Tongue (tissue), 2 donors: ENCODE data around the gene DSCAML1. TPM values are rescaled to one million over a fixed set of nuclear protein-coding genes. Genes with fewer than 3 reads are reported as not detected.

Experiments used
- DNase-seq: peaks from one replicate; pipeline ENCODE4 v3.0.0-alpha.2; 2015
- total RNA-seq: library from RNA; depleted of rRNA; stranded (reverse); fragments of >200 nt; gene quantifications from one replicate; pipeline ENCODE4 v1.2.3, GENCODE V29; 2014

DSCAML1 gene
- total RNA-seq, 1 donor from 2014 or later: 0.31 TPM

DNA sequence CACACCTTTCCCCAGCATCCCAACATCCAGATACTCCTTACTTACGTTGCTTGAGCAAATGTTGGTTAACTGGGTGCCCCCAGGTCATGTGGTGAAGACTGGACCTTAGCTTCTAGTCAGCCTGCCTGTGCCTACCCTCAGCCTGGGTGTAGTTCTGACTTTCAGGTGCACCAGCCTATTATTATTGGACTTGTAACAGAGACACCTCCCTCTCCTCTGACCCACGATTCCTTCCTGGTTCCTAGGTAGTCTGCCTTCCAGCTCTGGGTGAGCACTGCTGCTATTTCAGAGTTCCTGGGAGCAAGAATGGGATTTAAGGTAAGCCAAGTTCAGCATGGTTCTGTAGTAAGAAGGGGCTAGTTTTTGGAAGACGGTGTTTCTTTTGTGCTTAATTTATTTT is 138.2 kb downstream of the DSCAML1 start:
- DNase-seq: no peak

DNA sequence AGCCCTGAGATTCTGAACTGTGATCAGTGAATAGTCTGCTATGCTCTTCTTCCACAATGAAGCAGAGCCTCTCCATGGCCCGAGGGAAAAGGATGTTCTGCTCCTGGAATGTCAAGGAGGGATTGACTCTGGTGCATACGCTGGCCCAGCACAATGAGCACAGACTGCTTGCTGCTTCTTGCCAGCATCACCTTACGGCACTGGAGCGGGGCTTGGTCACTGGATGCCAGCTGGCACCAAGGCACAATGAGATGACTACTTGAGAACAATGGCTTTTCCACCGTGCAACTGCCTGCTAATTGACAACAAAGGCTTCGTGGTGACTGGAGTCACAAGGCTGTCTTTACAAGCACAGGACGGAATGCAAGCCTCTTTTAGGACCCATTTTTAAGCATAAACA is 139.2 kb downstream of the DSCAML1 start:
- DNase-seq: no peak

- peak; percentile 87 for DNase-seq
Observed at GRCh38 chr11:117654281-117655255, 142.4 kb downstream of the DSCAML1 start.

DNA sequence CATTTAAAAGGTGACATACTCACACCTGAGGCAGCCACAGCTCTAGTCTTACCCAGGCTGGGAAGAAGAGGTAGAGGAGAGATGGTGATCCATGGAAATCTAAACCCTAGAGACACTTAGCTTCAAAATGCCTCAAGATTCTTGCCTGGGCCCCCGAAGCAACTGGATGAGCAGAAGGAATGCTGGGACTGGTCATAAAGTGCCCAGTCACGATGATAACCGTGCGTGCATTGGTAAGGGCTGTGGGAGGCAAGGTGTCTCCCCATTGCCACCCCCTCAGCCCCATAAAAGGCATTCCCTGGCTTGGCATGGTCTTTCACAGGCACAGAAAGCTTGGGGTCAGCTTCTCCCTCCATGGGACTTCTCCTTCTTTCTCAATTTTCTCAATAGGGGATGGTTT is 144.5 kb downstream of the DSCAML1 start:
- DNase-seq: no peak

GRCh38 chr11:117649296-117650055 is 147.5 kb downstream of the DSCAML1 start:
- DNase-seq: no peak

DNA sequence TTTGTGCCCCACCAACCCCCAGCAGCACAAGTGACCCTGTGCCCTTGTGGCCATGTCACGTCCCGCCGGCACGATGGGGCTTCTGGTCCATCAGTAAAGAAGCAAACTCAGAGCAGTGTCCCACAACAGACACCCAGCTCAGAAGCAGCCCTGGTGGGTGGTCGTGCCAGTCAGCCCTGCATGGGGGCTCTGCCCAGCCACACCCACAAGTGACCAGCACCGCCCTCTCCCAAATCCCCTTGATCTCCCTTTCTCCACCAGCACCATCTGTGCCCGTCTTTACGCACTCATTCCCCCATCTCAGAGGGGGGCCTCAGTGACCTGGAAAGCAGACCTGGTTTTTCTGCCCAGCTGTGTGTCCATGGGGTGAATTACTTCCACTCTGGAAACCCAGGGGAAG is 149.1 kb downstream of the DSCAML1 start:
- no peak for DNase-seq

DNA sequence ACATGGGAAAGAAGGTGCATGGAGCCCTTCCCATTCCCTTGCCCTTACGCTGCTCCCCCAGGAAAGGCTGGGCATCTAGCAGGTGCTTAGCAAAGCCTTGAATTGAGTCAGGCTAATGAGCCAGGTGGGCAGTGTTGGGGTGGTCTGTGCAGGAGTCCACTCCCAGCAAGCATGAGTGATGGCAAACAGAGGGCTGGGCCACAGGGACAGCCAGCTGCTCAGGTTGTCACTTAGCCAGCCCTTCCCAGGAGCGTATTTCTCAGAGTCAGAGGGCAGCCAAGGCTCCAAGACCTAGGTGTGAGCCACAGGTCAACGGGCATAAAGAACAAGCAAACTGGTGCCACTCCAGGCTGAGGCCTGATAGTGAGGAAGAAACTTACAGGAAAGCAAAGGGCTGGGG is 149.8 kb downstream of the DSCAML1 start:
- DNase-seq: peak; percentile 41

- DNase-seq: peak; percentile 76
Observed at GRCh38 chr11:117646411-117646810, 150.6 kb downstream of the DSCAML1 start.

DNA sequence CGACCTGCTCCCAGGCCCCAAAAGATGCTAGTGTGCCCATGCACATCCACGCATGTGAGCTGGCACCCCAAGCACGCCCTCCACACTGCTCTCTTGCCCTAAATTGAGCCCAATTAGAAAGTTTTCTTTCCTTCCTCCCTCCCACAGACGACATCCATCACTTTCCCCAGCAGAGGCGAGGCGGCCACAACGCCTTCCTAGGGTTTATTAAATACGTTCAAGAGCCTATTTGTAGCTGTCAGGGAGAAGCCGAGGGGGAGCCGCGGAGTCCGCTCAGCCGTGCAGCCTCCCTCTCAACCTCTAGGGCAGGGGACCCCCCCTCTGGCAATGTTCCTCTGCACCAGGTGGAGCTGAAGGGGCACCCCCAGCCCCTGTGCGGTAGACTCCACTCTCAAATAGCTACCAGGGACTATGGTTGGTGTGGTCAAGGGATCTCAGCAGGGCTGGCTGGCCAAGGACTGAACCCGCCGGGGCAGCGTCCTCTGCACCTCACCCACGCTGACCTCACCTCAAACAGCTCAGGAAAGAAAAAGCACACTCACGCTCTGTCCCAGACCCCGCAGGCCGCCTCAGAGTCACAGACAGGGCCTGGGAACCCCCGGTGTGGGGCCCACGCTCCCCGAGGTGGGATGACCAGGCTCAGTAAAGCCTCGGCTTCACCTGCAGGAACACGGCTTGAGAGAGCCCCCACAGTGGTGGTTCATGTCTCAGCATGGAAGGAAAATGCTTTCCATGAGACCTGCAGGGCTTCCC is 152.4 kb downstream of the DSCAML1 start:
- DNase-seq: no peak

GRCh38 chr11:117643606-117644300 is 153.3 kb downstream of the DSCAML1 start:
- peak; percentile 23 for DNase-seq

DNA sequence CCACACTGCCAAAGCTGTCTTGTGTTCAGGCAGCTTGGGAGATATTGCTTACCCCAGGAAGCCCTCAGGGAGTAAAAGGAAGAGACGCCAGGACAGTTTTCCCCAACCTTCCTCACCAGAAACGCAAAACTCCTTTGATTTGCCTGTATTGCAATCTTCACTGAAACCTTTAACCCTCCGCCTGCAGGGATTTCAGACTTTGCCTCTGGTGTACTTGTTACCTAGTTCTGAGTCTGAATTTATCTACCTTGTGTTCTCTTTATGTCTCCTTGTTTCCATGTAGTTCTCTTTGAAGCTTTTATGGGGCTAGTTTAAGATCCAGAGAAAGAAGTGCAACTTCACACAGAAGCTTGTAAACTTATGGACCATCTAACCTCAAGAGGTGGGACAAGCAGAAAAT is 154.2 kb downstream of the DSCAML1 start:
- no peak for DNase-seq

- DNase-seq: no peak
Observed at GRCh38 chr11:117642396-117642795, 154.6 kb downstream of the DSCAML1 start.

- no peak for DNase-seq
Observed at GRCh38 chr11:117641008-117641915, 155.8 kb downstream of the DSCAML1 start.

- DNase-seq: no peak
Observed at GRCh38 chr11:117640041-117640440, 157.0 kb downstream of the DSCAML1 start.

DNA sequence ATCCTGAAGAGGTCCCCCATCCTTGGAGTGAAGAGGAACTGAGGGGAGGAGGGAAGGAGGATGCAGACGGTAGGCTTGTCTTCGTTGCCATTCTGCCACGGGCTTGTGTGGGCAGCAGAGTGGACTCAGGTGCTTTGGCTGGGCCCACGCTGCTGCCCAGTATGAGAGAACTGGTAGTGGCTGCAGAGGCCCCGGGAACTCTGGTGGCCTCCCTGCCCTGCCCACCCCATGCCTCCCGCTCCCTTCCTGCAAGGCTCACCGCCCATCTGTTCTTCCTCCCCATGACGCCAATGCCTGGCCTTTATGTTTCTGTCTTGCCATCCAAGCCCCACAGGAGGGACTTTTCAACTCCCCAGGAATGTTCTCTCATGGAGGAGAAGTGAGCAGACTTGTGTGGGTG is 157.4 kb downstream of the DSCAML1 start:
- no peak for DNase-seq

GRCh38 chr11:117638911-117639543 is 158.0 kb downstream of the DSCAML1 start:
- DNase-seq: no peak

GRCh38 chr11:117634756-117635603 is 162.0 kb downstream of the DSCAML1 start:
- DNase-seq: no peak

- no peak for DNase-seq
Observed at GRCh38 chr11:117633976-117634755, 162.8 kb downstream of the DSCAML1 start.
